Nephron progenitor cell (in vitro differentiated cells): ENCODE measurements around the gene GPATCH3.

Source experiments
- DNase-seq: peaks from one replicate; pipeline ENCODE4 v3.0.0; 2021
- H3K27ac Mint-ChIP-seq: 2 replicates; pipeline ENCODE4 v1.8.0; 2021; ENCODE audit warnings: mild to moderate bottlenecking, moderate library complexity, mixed read lengths
- H3K27me3 Mint-ChIP-seq: 2 replicates; pipeline ENCODE4 v1.8.0; 2021; ENCODE audit warnings: mild to moderate bottlenecking, low read depth, mixed read lengths; ENCODE audit not compliant: poor library complexity
- H3K36me3 Mint-ChIP-seq: 2 replicates; pipeline ENCODE4 v1.8.0; 2021; ENCODE audit warnings: low read depth, mixed read lengths
- H3K4me1 Mint-ChIP-seq: 2 replicates; pipeline ENCODE4 v1.8.0; 2021; ENCODE audit warnings: mixed read lengths
- H3K4me3 Mint-ChIP-seq: 2 replicates; pipeline ENCODE4 v1.8.0; 2021; ENCODE audit warnings: mild to moderate bottlenecking, moderate library complexity, mixed read lengths
- H3K9me3 Mint-ChIP-seq: 2 replicates; pipeline ENCODE4 v1.8.0; 2021; ENCODE audit warnings: mild to moderate bottlenecking, moderate library complexity, mixed read lengths
- TF ChIP-seq, protein P1 (sequence below): fragments of 200-600 bp; sonication (generic); IDR thresholded peaks from 2 replicates; pipeline ENCODE4 v1.5.0; 2021; ENCODE audit warnings: antibody characterized with exemption

GPATCH3 gene

GRCh38 chr1:26864610-26865480, 35.4 kb downstream of the GPATCH3 start:
- Mint-ChIP-seq H3K36me3 (no peaks in the 10 kb centered on the region), H3K4me1 (peaks cover 47% of the 10 kb centered on the region), H3K9me3 (no peaks in the 10 kb centered on the region), H3K4me3 (peak overlapping the region; percentile 91), H3K27ac (peak overlapping the region; percentile 55), H3K27me3 (peaks cover 3% of the 10 kb centered on the region)
- TF ChIP-seq, protein P1, sequence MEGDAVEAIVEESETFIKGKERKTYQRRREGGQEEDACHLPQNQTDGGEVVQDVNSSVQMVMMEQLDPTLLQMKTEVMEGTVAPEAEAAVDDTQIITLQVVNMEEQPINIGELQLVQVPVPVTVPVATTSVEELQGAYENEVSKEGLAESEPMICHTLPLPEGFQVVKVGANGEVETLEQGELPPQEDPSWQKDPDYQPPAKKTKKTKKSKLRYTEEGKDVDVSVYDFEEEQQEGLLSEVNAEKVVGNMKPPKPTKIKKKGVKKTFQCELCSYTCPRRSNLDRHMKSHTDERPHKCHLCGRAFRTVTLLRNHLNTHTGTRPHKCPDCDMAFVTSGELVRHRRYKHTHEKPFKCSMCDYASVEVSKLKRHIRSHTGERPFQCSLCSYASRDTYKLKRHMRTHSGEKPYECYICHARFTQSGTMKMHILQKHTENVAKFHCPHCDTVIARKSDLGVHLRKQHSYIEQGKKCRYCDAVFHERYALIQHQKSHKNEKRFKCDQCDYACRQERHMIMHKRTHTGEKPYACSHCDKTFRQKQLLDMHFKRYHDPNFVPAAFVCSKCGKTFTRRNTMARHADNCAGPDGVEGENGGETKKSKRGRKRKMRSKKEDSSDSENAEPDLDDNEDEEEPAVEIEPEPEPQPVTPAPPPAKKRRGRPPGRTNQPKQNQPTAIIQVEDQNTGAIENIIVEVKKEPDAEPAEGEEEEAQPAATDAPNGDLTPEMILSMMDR = no peak
- DNase-seq = peak; percentile 96

- DNase-seq = no peak
- no peaks in the 10 kb centered on the region for H3K9me3 Mint-ChIP-seq
- TF ChIP-seq, protein P1 = no peak
- no peak overlapping the region for H3K27ac Mint-ChIP-seq
- H3K36me3 Mint-ChIP-seq = no peaks in the 10 kb centered on the region
- H3K27me3 Mint-ChIP-seq = peaks cover 3% of the 10 kb centered on the region
- H3K4me3 Mint-ChIP-seq = peak overlapping the region; percentile 91
- peaks cover 48% of the 10 kb centered on the region for H3K4me1 Mint-ChIP-seq
These were observed 36.6 kb downstream of the GPATCH3 start for GRCh38 chr1:26863685-26864077.

- TF ChIP-seq, protein P1 = peak; percentile 33
- Mint-ChIP-seq H3K4me3 (peak within 1 kb of the TSS; percentile 91), H3K9me3 (no peaks in the 10 kb centered on the region), H3K36me3 (no peaks in the 10 kb centered on the region), H3K4me1 (peaks cover 49% of the 10 kb centered on the region), H3K27ac (no peak within 1 kb of the TSS), H3K27me3 (peaks cover 3% of the 10 kb centered on the region)
- no peak for DNase-seq
These were observed 37.2 kb downstream of the GPATCH3 start, which contains the start of gene SFN for GRCh38 chr1:26862781-26863684. Gene SFN (plus strand): TSS chr1:26863149. CDS start chr1:26863213, 64 bp downstream.

DNA sequence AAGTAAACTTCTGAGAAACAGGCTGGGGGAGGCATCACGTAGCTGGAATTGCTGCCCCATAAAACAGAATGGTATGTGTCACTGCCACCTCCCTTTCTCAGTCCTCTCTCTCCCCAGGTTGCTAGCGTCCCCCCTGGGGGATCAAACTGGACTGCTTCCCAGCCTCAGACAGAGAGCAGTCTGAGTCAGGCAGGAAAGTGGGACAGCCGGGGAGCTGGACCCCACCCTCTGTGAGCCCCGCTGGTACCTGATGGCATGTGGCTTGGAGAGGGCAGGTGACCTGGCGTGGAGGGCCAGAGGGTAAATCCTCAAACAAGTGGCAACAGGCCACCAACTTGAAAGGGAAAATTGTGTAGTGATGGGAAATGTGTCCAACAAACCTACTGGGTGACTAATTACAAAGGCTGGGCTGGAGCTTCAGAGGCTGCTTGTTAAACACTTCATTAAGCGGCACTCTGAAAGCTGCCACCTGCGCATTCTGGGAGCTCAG, 38.3 kb downstream of the GPATCH3 start:
- DNase-seq = no peak
- no peaks in the 10 kb centered on the region for H3K9me3 Mint-ChIP-seq
- peaks cover 54% of the 10 kb centered on the region for H3K4me1 Mint-ChIP-seq
- H3K4me3 Mint-ChIP-seq = no peak overlapping the region
- TF ChIP-seq, protein P1 = no peak
- peaks cover 3% of the 10 kb centered on the region for H3K27me3 Mint-ChIP-seq
- no peak overlapping the region for H3K27ac Mint-ChIP-seq
- no peaks in the 10 kb centered on the region for H3K36me3 Mint-ChIP-seq

DNA sequence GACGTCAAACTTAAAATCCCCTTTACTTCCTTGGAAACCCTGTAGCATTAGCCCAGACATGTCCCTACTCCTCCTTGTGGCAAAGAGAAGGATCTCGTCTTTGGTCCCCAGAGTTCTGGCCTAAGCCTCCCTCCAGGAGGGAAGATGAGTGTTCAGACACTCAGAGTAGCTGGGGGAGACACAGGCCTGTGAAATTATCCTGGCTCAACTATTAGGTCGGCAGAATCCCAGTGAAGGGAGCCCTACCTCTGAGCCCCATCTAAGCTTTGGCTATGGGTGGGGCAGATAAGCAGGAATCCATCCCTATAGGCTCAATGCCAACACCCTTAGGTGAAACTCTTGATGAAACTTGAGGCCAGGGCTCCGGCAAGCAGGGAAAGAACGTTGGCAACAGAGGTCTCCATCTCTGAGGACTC, 39.0 kb downstream of the GPATCH3 start:
- TF ChIP-seq, protein P1 = peak; percentile 3
- H3K9me3 Mint-ChIP-seq = no peaks in the 10 kb centered on the region
- peaks cover 3% of the 10 kb centered on the region for H3K27me3 Mint-ChIP-seq
- no peak overlapping the region for H3K27ac Mint-ChIP-seq
- peaks cover 58% of the 10 kb centered on the region for H3K4me1 Mint-ChIP-seq
- no peaks in the 10 kb centered on the region for H3K36me3 Mint-ChIP-seq
- H3K4me3 Mint-ChIP-seq = no peak overlapping the region
- DNase-seq = no peak
